GM12891 (cell line): ENCODE data around the gene MRPL20.

Source experiments
- DNase-seq: peaks from one replicate; pipeline ENCODE4 v3.0.0; 2011; ENCODE audit warnings: low spot score; ENCODE audit not compliant: insufficient read length
- FAIRE-seq: peaks from 2 replicates; lab custom pipeline; 2011; peaks lifted over from hg19 to GRCh38; lab: Jason Lieb, UNC
- PAX5 ChIP-seq: IDR thresholded peaks from 2 replicates; pipeline ENCODE4 v1.6.1; 2011; ENCODE audit warnings: low read length, moderate library complexity, mild to moderate bottlenecking; ENCODE audit not compliant: insufficient read depth, severe bottlenecking
- POLR2A ChIP-seq: IDR thresholded peaks from 2 replicates; pipeline ENCODE4 v1.6.1; 2011; ENCODE audit warnings: low read depth, low read length, control low read depth
- POLR2AphosphoS5 ChIP-seq: IDR thresholded peaks from 2 replicates; pipeline ENCODE4 v1.6.1; 2011; ENCODE audit warnings: low read depth, low read length, control low read depth
- POU2F2 ChIP-seq: IDR thresholded peaks from 2 replicates; pipeline ENCODE4 v1.6.1; 2011; ENCODE audit warnings: low read depth, mild to moderate bottlenecking, control low read depth, low read length, moderate library complexity
- SPI1 ChIP-seq: IDR thresholded peaks from 2 replicates; pipeline ENCODE4 v1.6.1; 2011; ENCODE audit warnings: low read depth, low read length, control low read depth
- TAF1 ChIP-seq: IDR thresholded peaks from 2 replicates; pipeline ENCODE4 v1.6.1; 2011; ENCODE audit warnings: low read depth, low read length, control low read depth

Gene MRPL20

DNA sequence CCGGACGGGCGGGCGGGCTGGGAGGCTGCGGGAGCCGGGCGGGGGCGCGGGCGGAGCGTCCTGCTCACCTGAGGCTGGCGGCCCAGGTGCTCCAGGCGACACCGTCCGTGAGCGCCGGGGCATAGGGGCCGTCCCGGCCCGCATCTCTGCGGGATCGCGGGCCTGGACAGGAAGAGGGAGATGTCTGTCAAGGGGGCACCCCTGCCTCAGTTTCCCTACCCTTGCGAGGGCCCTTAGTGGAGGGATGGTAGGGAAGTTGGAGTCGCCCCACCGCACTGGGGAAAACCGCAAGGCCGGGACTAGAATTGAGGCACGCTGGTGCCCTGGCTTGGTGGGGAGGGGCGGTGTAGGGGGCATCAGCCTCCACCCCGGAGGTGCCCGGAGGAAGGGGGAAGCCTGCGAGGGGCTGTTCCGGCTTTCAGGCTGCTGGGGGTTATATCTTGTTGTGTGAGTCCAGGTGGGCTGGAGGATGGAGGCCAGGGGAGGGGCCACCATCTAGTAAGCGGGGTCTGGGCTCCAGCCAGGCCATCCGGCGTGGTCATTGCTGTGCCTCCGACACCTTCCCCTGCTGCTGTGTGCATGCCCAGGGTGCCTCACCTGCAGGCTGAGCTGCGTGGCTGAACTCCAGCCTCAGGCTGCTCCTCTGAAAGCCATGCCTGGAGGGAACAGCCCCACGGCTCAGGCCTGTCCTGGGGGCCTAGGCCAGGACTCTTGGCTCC, 29.0 kb upstream of the MRPL20 start:
- DNase-seq, result no peak
- TF ChIP-seq POLR2AphosphoS5, result no peak
- no peak for TF ChIP-seq SPI1
- TF ChIP-seq POLR2A, result no peak
- no peak for TF ChIP-seq TAF1
- TF ChIP-seq PAX5, result no peak
- TF ChIP-seq POU2F2, result no peak
- FAIRE-seq, result no peak

DNA sequence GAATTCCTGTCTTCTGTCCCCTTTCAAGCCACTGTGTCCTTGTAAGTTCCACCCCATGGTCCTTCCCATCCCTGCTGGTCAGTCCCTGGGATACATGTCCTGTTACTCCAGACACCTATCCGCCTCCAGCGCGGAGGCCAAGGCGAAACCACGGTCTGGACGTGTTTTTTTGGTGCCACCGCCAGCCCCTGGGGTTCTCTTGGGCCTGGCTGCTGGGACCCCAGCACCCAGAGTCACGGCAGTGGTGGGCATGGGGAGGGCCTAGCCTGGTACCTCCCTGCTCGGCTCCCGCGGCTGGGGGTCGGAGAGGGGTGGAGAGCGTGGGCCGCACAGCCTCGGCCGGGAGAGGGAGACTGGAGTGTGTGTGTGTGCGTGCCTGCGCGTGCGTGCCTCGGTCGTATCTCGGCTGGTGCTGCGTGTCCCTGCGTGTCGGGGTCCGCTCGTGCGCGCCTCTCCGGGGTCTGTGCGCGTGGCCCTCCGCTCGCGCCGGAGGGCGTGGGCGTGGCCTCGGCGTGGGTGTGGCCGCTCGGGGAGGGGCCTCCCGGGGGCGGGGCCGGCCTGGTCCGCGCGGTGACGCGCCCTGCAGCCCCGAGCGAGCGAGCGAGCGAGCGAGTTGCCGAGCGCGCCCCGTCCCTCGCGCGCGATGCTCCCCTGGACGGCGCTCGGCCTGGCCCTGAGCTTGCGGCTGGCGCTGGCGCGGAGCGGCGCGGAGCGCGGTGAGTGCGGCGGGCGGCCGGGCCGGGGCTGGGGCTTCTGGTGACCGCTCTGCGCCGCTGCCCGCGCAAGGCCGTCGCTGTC, 28.2 kb upstream of the MRPL20 start, which contains the start of gene VWA1:
VWA1 (plus strand) TSS at position 585 of the 798 bp plus-strand sequence; CDS start at position 644, 59 bp downstream.
- DNase-seq (peak; percentile 92), FAIRE-seq (peak; percentile 92)
- no peak for TF ChIP-seq POLR2AphosphoS5

DNA sequence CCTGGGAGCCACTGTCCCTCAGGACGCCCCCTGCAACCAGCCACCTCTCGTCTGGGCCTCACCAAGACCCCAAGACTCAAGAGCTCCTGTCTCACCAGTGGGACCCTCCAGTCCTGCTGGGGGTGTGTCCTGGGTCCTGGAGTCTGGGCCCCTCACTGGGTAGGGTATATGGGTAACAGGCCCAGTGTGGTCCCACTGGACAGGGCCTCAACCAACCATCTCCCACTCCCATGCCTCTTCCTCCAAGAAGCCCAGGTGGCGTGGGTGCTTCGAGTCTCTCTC, 27.7 kb upstream of the MRPL20 start:
- FAIRE-seq, result no peak
- no peak for DNase-seq
- TF ChIP-seq SPI1 (no peak), POLR2AphosphoS5 (no peak), POU2F2 (no peak), PAX5 (no peak), TAF1 (no peak)

DNA sequence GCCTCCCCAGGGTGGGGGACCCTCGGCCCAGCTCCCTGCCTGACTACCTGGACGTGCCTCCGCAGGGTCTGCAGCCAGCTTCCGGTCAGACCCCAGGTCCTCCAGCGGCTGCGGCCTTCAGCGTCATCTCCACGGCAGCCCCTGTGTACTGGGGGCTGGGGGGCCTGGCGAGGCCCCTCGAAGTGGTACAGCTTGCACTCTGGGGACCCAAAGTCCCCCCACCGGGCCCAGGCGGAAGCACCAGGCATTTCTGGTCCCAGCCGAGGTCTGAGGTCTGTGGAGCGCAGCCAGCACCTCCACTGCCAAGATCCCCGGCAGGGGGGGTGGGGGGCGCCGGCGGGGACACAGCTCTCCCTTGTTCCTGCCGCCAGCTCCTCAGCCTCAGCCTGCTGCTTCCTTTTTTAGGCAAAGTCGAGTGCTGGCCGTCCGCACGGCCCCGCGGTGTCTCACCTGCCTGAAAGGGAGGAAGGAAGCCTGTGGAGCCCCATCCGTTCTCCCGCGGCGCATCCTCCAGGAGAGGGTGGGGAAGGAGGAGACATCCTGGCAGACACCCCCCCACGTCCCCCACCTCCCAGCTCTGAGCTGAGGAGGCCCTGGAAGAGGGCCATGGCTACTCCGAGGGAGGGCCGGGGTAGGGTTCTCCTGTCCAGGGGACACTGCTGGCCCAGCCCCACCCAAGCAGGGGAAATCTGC, 27.2 kb upstream of the MRPL20 start:
- FAIRE-seq, result no peak
- no peak for TF ChIP-seq POLR2A
- no peak for TF ChIP-seq POU2F2
- TF ChIP-seq TAF1, result no peak
- no peak for TF ChIP-seq PAX5
- peak; percentile 43 for DNase-seq

DNA sequence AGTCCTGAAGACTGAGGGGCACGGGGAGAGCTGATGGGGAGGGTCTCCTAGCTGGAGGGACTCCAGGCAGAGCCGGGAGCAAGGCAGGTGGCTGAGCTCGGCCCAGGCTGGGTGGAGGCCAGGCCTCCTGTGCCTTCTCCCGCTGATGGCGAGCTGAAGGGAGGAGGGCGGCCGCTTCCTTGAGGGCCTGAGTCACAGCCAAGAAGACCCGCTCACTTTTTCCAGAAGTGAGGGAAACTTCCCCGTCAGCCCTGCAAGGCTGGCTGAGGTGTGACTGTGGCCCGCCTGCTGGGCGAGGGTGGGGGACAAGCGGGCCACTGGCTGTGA, 26.7 kb upstream of the MRPL20 start:
- DNase-seq, result peak; percentile 44
- TF ChIP-seq POLR2A, result no peak

DNA sequence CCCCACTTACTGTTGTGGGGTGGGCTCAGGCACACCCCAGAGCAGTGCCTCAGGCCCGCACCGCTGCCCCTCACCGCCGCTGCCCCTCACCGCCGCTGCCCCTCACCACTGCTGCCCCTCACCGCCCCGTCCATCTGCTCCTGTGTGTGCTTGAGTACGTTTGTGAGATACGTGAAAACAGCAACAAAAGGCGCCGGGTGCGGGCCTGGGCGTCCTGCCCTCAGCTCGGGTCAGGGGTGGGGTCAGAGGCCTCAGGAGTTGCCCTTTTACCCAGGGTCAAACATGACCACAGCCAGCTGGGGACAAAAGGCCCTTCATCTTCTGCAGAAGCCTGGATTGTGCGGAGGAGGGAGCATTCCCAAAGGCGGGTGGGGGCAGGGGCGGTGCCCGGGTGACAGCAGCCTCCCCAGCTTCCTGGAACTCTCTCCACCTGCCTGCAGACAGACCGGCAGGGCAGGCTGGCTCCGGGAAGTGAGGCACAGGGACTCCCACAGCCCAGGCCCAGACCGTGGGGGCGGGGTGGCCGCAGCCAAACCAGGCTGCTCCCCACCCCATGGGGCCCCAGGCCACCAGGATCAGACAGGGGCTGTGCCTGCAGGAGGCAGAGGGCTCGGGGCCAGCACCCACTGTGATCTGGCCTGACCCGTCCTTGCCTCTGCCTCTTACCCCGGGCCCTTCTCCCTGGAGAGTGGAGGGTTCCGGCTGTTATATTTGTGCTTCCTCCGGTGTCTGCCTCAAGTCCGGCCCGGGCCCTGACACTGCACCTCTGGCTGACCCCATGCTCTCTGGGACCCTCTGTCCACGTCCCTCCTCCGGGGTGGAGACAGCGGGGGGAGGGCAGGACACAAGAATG, 26.1 kb upstream of the MRPL20 start:
- peak; percentile 39 for DNase-seq

More for the DNA sequence above, 26.7 kb upstream of the MRPL20 start:
- FAIRE-seq, result no peak

DNA sequence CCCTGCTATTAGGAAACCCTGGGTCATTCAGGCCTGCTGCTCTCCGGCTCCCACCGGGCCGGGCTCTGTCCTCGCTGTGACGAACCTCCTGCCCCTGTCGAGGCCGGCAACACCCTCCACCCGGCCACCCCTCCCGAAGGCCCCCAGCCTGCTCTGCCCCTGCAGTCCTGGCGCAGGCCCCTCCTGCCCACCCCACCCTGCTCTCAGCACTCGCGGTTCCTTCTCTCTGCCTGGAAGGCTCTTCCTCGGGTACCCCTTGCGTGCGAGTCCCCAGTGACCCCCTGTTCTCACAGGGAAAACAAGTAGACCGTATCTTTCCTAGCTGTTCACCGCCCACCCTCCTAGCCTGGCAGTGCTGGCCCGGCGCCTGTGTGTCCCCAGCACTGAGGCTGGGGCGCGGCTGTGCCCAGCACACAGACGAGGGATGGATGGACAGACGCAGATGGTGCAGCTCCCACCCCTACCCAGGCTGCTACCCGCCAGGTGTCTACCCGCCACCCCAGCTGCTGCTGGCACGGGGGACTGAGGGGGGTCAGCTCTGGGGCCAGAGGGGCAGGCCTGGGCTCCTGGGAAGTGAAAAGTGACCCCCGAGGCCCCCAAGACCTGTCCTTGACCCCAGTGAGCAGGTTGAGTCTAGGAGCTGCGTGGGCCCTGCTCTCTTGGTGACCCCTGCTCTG, 25.3 kb upstream of the MRPL20 start:
- DNase-seq (no peak), FAIRE-seq (no peak)
- TF ChIP-seq POU2F2 (no peak), TAF1 (no peak), SPI1 (no peak), POLR2AphosphoS5 (no peak), POLR2A (no peak), PAX5 (no peak)

More for the DNA sequence above, 26.1 kb upstream of the MRPL20 start:
- TF ChIP-seq POLR2A (no peak), POLR2AphosphoS5 (no peak), PAX5 (no peak), TAF1 (no peak), POU2F2 (no peak), SPI1 (no peak)
- FAIRE-seq, result no peak

DNA sequence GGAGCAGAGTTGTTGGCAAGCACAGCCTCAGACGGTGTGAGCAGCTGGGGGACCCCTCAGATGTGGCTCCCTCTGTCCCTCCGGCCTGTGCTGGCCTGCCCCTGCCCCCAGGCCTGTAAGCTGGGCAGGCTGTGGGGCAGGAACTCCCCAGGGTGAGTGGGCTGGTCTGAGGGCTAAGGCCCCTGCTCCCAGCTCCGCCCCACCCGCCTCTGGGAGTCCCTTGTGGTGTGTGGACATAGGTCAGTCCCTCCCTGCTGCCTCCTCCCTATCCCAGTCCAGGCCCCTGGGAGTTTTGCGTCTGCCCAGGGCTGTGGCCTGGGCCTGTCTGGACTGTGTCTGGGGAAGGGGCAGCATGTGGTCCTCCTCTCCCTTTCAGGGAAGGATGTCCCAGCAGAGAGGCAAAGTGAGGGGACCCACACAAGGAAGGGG, 24.8 kb upstream of the MRPL20 start:
- DNase-seq (no peak), FAIRE-seq (no peak)
- TF ChIP-seq TAF1 (no peak), SPI1 (no peak), POLR2AphosphoS5 (no peak), POLR2A (no peak), POU2F2 (no peak), PAX5 (no peak)

DNA sequence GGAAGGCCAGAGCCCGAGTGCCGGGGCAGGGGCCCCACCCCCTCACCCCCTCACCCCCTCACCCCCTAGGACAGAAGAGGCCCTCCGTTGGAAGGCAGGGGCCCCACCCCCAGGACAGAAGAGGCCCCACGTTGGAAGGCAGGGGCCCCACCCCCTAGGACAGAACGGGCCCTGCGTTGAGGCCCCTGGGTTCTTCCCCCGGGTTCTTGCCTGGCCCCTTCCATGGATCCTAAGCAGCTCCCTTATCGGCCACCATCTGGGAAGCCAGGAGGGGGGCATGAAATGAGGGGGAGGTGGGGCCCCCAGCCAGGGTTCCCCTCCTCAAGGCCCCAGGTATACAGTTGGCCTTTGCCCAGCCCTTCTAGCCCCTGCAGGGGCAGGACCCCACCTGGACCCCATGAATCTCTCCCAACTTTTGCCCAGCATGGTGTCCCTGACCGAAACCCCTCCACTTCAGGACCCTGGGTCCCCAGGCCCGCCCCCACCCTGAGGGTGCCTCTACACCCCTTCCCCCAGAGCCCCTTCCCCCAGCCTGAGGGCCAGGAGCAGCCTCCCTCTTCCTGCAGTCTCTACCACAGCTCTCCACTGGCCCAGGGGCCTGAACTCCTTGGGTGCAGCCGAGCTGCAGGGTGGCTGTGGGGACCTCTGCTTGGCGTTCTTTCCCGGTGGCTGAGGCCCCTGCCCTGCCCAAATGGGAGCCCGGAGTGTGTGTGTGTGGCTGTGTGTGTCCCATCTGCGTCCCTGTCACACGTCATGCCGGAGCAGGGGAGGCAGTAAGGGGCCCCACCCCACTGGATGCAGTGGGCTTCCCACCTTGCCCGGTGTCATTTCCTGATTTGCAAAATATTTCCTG, 24.1 kb upstream of the MRPL20 start:
- FAIRE-seq (no peak), DNase-seq (no peak)
- TF ChIP-seq PAX5 (no peak), POU2F2 (no peak), TAF1 (no peak), POLR2A (no peak), POLR2AphosphoS5 (no peak), SPI1 (no peak)
